Adipose tissue (tissue), 3 donors: ENCODE results near the gene SEC23A. TPM values are rescaled to one million over a fixed set of nuclear protein-coding genes. Genes with fewer than 3 reads are reported as not detected.
A peak's percentile ranks its signal among the peaks of the same experiment; 100 is the strongest.
"Not testable (repeated sequence)": the region's sequence is repeated elsewhere in the genome, so short reads cannot be mapped to it uniquely, and the experiment has no call there.

ENCODE experiments used
- H3K27ac ChIP-seq: one replicate; pipeline ENCODE4 v1.5.1; 2013; ENCODE audit warnings: low read depth, low read length
- WGBS, 3 donors: extraction: QIAGEN DNeasy Blood & Tissue Kit; methylation state at CpG; one replicate each; pipeline ENCODE4 v1.1.7; 2013; 5-methylcytosine and 5-hydroxymethylcytosine counted together
- polyA plus RNA-seq, 3 donors: library from polyadenylated mRNA; stranded (reverse); fragments of 200-250 nt; gene quantifications; one replicate each; pipeline ENCODE4 v1.2.3, GENCODE V29; 2013
- donor health status: healthy with polysubstance abuse.
- donor health status: Bipolar disorder and iron deficiency.
- donor health status: healthy.

Gene SEC23A
- polyA plus RNA-seq = 10 to 100 TPM in 2 of 3 donors, 1 to 10 TPM in 1; 6.5 to 40.5 (median 36.5) TPM

DNA sequence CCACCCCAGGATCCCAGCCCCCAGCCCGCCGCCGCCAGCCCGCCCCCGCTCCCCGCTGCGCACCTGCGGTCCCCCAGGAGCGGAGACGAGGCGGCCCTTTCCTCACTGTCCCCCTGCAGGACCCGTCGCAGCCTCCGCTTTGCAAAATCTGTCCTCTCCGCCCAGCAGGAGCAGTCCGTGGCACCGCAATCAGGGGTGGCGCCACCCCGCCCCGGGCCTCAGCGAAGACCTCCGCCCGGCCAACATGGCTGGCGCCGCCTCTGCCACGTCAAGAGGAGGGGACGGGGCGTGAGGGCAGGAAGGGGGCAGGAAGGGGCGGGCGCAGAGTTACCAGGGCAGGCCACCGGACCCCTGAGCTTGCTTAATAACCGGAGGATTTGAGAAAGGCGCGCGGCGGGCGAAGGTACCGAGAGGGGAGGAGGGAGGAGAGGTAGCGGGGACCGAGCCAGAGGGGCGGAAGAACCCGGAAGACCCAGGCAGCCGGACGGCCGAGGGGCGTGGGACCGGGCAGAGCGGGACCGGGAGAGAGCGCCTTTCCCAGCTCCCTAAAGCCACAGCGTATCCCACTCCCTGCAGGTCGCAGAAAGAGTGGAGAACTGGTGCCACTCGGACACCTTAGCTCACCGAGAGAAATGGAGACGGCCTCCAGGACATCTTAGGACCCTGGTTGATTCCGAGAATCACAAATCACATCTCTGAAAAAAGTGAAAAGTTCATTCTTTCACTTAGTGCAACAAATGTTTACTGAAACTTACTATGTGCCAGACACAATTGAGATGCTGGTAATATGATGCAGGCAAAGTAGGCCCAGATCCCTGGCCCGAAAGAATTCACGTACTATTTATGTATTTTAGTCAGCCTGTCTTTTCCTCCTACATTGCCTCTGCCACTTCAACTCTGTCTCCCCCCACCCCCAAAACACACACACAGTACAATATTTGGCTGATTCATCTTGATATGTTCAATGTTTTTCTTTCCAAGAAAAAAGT, at the start of gene SEC23A:
Gene SEC23A (minus strand): TSS at position 267 of the 989 bp plus-strand sequence. CDS start 7,117 bp downstream, outside the sequence.
- 1% methylated on average over 47 to 58 of the region's 58 CpGs for WGBS, 3 donors
- peak within 1 kb of the TSS; percentile 40 for H3K27ac ChIP-seq

DNA sequence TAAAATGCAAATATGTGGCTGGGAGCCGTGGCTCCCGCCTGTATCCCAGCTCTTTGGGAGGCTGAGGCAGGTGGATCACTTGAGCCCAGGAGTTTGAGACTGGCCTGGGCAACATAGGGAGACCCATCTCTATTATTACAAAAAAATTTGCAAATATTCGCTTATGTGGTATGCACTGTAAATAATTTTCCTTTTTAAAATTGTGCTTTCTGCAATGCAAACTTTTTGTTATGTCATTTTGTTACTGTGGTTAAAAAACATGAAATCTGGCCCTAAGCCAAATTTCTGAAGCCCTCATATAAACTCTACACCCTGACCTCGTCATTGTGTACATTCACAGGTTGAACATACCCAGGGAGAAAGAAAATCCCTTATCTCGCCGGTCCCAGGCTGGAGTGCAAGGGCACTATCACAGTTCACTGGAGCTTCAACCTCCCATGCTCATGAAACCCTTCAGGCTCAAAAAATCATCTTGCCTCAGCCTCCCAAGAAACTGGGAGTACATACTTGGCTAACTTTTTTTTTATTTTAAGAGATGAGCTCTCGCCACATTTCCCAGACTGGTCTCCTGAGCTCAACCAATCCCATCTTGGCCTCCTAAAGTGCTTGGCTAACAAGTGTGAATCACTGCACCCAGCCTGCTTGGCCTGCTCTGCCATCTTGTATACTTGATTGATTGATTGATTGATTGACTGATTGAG, 42.4 kb upstream of the SEC23A start:
- 62 to 87% (median 73%) methylated on average over 7 of the region's 7 CpGs for WGBS, 3 donors
- no peak overlapping the region for H3K27ac ChIP-seq

DNA sequence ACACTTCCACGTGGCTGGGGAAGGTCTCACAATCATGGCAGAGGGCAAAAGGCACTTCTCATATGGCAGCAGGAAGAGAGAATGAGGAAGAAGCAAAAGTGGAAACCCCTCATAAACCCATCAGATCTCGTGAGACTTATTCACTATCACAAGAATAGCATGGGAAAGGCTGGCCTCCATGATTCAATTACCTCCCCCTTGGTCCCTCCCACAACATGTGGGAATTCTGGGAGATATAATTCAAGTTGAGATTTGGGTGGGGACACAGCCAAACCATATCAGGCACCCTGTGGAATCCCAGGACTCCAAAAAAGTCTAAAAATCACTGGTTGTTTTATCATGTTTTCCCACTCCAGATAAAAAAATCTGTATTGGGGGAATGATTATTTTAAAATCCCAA, 40.2 kb upstream of the SEC23A start:
- WGBS, 3 donors = 68 to 75% (median 72%) methylated on average over 2 of the region's 2 CpGs
- H3K27ac ChIP-seq = not testable (repeated sequence)

DNA sequence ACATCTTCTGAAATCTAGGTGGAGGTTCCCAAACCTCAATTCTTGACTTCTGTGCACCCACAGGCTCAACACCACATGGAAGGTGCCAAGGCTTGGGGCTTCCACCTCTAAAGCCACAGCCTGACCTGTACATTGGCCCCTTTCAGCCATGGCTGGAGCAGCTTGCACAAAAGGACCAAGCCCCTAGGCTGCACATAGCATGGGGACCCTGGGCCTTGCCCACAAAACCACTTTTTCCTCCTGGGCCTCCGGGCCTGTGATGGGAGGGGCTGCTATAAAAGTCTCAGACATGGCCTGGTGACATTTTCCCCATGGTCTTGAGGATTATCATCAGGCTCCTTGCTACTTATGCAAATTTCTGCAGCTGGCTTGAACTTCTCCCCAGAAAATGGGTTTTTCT, 38.6 kb upstream of the SEC23A start:
- H3K27ac ChIP-seq = not testable (repeated sequence)
- WGBS, 3 donors = 92 to 100% (median 93%) methylated on average over 1 of the region's 1 CpG

DNA sequence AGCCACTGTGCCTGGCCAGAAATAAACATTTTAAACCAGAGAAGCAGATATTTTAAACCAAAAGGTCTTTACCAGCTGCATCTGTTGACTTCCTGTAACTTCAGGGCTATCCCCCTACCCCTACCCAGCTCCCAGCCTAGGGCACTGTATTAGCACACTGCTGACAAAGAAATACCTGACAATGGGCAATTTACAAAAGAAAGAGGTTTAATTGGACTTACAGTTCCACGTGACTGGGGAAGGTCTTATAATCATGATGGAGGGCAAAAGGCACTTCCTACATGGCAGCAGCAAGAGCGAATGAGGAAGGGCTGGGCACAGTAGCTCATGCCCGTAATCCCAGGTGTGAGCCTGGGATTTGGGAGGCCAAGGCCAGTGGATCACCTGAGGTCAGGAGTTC, 37.1 kb upstream of the SEC23A start:
- H3K27ac ChIP-seq = no peak overlapping the region
- WGBS, 3 donors = 92 to 96% (median 95%) methylated on average over 3 of the region's 3 CpGs

GRCh38 chr14:39138440-39138839, 35.4 kb upstream of the SEC23A start:
- no peak overlapping the region for H3K27ac ChIP-seq
- 58 to 97% (median 69%) methylated on average over 1 of the region's 1 CpG for WGBS, 3 donors

DNA sequence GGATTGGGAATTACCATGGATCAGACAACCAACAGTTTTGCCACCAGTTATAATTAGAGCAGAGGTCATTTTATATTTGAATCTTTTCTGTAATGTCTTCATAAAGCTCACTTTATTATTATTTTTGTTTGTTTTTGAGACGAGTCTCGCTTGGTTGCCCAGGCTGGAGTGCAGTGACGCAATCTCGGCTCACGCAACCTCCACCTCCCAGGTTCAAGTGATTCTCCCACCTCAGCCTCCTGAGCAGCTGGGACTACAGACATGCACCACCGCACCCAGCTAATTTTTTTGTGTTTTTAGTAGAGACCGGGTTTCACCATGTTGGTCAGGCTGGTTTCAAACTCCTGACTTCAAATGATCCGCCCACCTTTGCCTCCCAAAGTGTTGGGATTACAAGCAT, 34.8 kb upstream of the SEC23A start:
- H3K27ac ChIP-seq = not testable (repeated sequence)

DNA sequence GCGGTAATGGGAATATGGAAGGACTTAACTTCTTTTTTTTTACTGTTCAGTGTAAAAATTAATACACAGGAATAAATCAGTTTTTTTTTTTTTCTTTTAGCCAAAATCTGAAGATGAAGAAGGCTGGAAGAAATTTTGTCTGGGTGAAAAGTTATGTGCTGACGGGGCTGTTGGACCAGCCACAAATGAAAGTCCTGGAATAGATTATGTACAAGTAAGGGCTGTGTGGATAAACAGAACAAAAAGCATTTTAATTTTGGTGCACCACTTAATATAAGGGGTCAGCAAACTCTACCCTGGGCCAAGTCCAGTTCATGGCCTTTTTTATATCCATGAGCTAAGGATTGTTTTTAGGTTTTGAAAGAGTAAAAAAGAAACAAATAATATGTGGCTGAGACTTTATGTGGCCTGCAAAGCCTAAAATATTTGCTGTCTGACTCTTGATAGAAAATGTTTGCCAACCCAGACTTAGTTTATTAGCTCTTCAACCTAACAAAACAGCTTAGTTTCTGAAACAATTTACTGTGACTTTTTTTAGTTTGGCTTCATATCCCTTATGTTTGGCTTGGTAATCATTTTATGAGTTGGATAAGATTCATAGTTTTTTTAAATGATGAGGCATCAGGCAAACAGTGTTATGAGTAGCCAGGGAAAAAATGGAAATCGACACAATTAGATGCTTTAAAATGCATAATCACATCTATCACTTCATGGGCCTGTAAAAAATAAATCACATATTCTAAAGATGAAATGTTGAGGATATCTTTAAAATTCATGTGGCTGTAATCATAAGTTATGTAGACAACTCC, 19.5 kb upstream of the SEC23A start:
- H3K27ac ChIP-seq = no peak overlapping the region
- WGBS, 3 donors = 72 to 95% (median 80%) methylated on average over 3 of the region's 3 CpGs

More for the DNA sequence above, 34.8 kb upstream of the SEC23A start:
- 95 to 98% (median 97%) methylated on average over 8 of the region's 8 CpGs for WGBS, 3 donors

GRCh38 chr14:39114073-39114838, 11.2 kb upstream of the SEC23A start, which contains the start of gene GEMIN2:
Gene GEMIN2, plus strand, starts transcription at chr14:39114323. Its CDS starts 16 bp downstream, at chr14:39114339.
- H3K27ac ChIP-seq = no peak within 1 kb of the TSS

DNA sequence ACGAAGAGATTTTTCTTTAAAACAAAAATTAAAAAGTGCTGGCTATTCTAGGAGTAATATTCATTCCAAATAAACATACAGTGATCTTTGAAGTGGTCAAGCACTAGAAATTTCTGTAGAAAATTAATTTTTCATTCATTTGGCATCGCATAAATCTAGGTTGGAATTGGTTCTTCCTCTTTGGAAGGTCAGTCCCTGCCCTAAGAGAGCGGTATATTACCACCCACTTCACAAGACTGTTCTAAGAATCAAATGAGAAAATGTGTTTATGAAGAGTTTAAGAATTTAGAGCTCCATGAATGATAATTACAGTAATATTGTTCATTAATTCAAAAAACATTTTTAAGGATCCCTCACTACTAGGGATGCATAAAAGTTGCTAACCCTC, 10.6 kb upstream of the SEC23A start:
- WGBS, 3 donors = 70 to 72% (median 70%) methylated on average over 3 of the region's 3 CpGs
- H3K27ac ChIP-seq = no peak overlapping the region

More at GRCh38 chr14:39114073-39114838, 11.2 kb upstream of the SEC23A start, which contains the start of gene GEMIN2:
- WGBS, 3 donors = 0 to 1% (median 1%) methylated on average over 40 of the region's 40 CpGs

DNA sequence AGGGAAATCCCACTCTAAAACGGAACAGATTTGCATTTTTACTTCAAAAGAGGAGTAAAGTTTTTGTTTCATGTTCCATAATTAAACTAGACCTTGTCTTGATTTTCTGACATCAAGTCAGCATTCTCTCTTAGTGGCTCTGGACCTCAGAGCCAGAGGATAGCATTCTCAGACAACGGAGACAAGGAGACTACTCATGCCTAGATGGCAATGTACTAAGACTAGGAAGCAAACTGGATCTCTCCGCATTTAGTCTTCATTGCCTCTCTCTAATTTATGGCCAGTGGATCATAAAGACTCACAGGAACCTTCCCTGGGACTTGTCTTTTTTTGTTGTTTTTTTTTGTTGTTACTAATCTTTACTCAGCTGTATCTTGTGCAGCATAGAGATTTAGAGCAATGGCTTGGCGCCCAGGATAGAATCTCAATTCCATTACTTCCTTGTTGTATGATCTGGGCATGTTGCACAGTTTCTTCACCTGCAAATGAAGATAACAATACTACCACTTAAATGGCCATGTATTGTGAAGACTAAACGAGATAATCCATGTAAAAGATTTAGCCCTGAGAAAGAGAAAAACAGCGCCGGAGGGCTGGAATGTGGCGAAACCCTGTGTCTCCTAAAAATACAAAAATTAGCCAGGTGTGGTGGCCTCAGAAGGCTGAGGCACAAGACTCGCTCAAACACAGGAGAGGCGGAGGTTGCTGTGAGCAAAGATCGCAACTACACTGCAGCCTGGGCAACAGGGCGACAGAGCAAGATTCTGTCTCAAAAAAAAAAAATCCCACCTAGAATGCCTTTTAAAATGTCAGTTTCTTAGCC, 7.1 kb upstream of the SEC23A start:
- 74 to 91% (median 84%) methylated on average over 12 of the region's 12 CpGs for WGBS, 3 donors
- no peak overlapping the region for H3K27ac ChIP-seq

DNA sequence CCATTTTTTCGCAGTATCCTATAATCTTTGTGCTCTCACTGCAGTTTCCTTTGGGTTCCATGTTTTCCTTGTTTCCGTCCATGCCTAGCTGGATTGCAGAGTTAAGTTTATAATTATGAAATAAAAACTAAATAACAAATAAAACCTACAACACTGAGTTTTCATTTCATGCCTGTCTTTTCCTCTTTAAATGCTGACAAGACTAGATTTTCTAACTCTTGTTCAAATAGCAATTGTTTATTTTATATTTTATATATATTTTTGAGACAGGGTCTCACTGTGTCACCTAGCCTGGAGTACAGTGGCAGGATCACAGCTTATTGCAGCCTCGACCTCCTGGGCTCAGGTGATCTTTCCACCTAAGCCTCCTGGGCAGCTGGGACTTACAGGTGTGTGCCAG, 5.8 kb upstream of the SEC23A start:
- 89 to 94% (median 93%) methylated on average over 3 of the region's 3 CpGs for WGBS, 3 donors
- H3K27ac ChIP-seq = no peak overlapping the region

GRCh38 chr14:39107591-39107996, 4.6 kb upstream of the SEC23A start:
- WGBS, 3 donors = 55 to 67% (median 66%) methylated on average over 2 of the region's 2 CpGs
- no peak overlapping the region for H3K27ac ChIP-seq

DNA sequence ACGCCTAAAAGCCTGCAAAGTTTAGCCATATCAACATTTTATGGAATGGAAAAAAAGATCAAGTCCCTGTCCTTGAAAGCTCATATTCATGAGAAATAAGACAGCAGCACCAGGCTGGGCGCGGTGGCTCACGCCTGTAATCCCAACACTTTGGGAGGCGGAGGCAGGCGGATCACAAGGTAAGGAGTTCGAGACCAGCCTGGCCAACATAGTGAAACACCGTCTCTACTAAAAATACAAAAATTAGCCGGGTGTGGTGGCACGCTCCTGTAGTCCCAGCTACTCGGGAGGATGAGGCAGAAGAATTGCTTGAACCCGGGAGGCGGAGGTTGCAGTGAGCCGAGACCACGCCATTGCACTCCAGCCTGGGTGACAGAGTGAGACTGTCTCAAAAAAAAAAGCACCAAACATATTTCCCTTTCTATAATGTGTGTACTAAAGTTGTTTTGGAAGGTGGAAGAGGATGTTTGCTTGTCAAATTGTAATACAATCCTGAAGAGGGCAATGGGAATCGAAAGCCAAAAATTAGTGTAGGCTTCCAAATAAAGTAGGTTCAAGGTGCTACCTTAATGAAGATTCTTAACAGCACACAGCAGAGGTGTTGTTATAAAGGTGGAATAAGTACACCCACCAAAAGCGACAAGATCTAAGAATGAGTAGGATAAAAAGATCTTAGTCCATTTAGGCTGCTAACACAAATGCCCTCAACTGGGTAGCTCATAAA, 1.2 kb upstream of the SEC23A start:
- H3K27ac ChIP-seq = not testable (repeated sequence)
- 64 to 93% (median 86%) methylated on average over 17 of the region's 17 CpGs for WGBS, 3 donors

GRCh38 chr14:39102265-39102968, 618 bp downstream of the SEC23A start:
- whole genome bisulfite sequencing, 3 donors = 1% methylated on average over 20 to 23 of the region's 23 CpGs

GRCh38 chr14:39099748-39100147, 3.3 kb downstream of the SEC23A start:
- H3K27ac ChIP-seq = no peak overlapping the region

More at GRCh38 chr14:39102265-39102968, 618 bp downstream of the SEC23A start:
- H3K27ac ChIP-seq = peak overlapping the region; percentile 40
